HG02885 (cell line): Measurements from ENCODE around the gene MT1M.

Experiments used
- ATAC-seq: cut with Tn5 transposase; IDR thresholded peaks from one replicate; pipeline ENCODE4 v1.9.1; 2021; ENCODE audit warnings: mild to moderate bottlenecking; ENCODE audit not compliant: unreplicated experiment, poor library complexity

MT1M gene

DNA sequence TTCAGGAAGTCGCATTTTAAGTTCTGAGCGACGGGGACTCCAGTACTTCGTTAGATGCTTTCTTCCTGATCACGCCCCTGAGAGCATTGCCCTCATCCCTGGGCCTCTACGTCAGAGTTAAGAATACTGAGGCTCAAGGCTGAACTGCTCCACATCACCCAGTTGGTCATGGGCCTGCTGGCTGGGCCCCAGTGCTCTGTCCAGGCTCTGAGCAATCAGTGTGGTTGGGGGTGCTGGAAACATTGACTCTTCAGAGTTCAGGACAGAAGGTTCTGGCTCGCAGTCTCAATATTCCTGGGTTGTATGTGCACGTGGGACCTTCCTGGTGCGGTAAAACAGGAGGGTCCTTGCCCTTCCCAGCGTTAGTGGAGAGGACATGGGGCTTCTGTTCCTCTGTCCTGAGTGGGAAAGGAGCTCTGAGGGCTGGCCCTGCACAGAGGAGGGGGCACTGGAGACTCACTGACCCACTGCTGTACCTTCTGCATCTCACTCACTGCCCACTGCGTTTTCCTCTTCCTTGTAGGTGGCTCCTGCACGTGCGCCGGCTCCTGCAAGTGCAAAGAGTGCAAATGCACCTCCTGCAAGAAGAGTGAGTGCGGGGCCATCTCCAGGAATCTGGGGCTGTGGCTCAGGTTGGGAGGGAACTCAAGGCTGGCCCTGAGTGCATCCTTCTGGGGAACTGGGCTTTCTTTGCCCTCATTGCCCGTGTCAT lies 6.4 kb upstream of the MT1M start:
- ATAC-seq = no peak

DNA sequence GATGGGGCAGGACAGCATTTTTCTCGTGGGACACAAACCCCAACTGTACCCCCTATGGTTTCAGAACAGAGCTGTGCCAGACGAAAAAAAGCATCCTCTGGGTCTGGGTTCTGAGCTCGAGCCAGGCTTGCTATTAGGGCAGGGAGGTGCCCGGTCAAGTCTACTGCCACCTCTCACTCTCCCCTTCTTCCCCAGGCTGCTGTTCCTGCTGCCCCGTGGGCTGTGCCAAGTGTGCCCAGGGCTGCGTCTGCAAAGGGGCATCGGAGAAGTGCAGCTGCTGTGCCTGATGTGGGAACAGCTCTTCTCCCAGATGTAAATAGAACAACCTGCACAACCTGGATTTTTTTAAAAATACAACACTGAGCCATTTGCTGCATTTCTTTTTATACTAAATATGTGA lies 5.8 kb upstream of the MT1M start:
- no peak for ATAC-seq

DNA sequence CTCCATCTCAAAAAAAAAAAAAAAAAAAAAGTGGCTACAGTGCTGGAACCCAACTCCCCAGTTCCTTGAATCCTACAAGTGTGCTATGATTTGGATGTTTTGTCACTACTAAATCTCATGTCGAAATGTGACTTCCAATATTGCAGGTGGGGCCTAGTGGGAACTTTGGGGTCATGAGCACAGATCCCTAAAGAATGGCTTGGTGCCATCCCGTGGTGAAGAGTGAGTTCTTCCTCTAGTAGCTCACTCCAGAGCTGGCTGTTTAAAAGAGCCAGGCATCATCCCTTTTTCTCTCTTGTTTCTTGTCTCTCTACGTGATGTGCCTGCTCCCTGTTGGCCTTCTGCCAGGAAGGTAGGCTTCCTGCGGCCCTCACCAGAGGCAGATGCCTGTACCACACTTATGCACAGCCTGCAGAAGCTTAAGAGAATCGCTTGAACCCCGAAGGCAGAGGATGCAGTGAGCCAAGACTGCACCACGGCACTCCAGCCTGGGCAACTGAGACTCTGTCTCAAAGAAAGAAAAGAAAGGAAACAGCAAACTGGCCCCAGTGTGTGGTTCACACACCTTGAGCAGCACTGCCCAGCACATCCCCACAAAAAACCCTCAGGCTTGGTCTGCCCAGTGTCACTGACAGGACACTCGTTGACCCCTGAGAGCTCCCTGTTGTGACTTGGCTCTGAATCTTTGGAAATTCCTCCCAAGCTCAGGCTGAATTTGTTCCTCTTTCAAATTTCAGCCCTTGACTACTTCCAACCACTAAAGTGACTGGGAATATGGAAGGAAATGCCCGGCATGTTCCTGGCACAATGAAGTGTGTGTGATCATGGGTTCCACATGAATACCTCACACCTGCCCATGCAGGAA lies 3.7 kb upstream of the MT1M start:
- ATAC-seq = no peak

DNA sequence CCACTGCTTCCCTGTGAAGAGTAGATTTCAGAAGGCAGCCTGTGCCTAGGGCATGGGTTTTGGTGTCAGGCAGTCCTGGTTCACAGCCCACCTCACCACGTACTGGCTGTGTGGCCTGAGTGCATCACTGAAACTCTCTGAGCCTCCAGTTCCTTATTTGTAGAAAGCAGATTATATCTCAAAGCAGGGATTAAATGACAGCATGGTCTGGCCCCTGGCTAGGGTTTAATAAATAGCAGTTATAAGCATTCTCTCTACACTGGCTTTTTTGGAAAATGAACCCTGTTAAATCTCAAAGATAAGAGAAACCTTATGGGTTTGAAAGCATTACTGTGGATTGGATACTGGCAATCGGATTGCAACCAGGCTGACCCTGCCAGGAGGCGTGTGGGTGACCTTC lies 2.9 kb upstream of the MT1M start:
- no peak for ATAC-seq

DNA sequence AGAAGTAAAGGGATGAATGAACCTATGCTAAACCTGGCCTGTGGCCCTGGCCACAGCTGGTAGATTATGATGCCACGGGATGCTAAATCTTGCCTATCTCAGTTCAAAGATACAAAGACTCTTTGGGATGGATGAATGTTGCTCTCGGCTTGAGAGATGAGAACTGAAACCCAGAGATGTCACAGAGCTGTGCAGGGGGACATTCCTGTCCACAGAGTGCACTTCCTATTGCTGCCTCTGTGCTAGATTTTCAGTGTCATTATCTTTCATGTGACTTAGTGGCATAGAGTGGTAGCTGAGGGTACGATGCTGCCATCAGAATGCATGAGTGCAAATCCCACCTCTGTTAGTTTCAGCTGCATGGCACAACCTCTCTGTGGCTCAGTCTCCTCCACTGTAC lies 2.3 kb upstream of the MT1M start:
- ATAC-seq = peak; percentile 89

DNA sequence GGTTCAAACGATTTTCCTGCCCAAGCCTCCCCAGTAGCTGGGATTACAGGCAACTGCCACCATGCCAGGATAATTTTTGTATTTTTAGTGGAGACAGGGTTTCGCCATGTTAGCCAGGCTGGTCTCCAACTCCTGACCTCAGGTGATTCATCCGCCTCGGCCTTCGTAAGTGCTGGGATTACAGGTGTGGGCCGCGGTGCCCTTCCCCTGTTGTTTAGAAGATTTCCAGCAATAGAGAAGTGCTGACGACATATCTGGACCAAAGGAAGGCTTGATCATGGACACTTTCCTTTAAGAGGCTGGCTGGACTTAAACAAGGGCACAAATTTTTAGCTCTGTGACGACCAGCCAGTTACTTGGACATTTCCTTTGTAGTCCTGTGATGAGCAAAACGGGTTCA lies 1.3 kb upstream of the MT1M start:
- no peak for ATAC-seq

DNA sequence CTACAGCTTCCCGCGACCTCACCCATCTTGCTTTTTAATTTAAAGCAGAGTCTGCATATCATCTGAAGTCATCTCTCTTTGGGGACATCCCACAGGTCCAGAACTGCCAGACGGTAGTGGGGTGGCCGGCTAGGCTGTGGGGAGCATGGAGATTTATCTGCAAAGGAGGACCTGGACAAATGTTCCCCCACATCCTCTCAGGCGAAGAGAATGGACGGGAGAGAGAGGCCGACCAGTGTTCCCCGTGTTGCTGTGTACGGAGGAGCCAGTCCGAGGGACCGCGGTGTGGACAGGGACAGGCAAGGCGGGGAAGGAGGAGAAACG lies 665 bp upstream of the MT1M start:
- ATAC-seq = no peak

DNA sequence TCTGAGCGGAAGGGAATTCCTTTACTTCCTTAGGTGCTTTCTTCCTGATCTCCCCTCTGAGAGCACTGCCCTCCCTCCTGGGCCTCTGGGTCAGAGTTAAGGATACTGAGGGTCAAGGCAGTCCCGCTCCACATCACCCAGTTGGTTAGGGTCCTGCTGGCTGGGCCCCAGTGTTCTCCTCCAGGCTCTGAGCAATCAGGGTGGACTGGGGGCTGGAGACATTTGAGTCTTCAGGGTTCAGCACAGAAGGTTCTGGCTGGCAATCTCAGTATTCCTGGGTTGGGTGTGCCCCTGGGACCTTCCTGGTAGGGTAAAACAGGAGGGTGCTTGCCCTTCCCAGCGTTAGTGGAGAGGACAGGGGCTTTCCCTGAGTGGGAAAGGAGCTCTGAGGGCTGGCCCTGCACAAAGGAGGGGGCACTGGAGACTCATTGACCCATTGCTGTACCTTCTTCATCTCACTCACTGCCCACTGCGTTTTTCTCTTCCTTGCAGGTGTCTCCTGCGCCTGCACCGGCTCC lies 448 bp downstream of the MT1M start:
- no peak for ATAC-seq

DNA sequence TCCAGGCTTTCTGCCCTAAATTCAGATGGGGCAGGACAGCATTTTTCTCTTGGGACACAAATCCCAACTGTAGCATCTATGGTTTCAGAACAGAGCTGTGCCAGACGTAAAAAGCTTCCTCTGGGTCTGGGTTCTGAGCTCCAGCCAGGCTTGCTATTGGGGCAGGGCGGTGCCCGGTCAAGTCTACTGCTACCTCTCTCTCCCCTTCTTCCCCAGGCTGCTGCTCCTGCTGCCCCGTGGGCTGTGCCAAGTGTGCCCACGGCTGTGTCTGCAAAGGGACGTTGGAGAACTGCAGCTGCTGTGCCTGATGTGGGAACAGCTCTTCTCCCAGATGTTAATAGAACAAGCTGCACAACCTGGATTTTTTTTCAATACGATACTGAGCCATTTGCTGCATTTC lies 1.1 kb downstream of the MT1M start:
- ATAC-seq = no peak

DNA sequence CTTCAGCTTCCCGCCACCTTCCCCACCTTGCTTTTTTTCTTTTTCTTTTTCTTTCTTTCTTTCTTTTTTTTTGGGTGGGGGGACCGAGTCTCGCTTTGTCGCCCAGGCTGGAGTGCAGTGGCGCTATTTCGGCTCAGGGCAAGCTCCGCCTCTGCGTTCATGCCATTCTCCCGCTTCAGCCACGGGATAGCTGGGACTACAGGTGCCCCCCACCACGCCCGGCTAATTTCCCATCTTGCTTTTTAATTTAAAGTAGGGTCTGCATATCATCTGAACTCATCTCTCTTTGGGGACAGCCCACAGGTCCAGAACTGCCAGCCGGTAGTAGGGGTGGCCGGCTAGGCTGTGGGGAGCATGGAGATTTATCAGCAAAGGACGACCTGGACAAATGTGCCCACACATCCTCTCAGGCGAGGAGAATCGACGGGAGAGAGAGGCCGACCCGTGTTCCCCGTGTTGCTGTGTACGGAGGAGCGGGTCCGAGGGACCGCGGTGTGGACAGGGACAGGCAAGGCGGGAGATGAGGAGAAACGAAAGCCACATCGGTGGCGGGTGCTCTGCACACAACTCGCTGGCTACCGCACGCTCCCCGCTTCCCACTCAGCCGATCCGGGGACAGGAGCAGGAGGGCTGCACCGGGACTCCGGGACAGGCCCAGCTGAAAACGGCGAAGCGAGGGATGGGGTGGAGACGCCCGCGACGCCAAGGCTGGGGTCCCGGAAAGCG lies 2.4 kb downstream of the MT1M start:
- no peak for ATAC-seq

DNA sequence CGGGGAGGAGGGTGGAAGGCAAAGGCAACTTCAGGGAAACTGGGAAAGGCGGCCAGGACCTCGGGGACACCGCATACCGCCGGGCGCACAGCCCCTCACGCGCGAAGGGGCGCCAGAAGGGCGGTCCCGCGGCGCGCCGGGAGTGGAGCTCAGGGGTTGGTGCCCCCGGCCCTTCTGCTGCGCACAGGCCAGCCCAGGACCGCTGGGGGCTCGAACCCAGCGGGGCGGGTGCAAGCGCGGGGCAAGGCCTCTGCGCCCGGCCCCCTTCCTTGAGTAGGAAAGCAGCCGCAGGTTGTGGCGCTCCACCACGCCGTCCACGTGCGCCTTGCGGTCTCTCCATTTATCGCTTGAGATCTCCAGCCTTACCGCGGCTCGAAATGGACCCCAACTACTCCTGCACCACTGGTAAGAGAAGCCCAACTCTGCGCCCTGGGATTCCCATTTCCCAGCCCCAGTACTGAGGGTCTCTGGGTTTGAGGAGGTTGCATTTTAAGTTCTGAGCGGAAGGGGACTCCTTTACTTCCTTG lies 3.0 kb downstream of the MT1M start:
- no peak for ATAC-seq

DNA sequence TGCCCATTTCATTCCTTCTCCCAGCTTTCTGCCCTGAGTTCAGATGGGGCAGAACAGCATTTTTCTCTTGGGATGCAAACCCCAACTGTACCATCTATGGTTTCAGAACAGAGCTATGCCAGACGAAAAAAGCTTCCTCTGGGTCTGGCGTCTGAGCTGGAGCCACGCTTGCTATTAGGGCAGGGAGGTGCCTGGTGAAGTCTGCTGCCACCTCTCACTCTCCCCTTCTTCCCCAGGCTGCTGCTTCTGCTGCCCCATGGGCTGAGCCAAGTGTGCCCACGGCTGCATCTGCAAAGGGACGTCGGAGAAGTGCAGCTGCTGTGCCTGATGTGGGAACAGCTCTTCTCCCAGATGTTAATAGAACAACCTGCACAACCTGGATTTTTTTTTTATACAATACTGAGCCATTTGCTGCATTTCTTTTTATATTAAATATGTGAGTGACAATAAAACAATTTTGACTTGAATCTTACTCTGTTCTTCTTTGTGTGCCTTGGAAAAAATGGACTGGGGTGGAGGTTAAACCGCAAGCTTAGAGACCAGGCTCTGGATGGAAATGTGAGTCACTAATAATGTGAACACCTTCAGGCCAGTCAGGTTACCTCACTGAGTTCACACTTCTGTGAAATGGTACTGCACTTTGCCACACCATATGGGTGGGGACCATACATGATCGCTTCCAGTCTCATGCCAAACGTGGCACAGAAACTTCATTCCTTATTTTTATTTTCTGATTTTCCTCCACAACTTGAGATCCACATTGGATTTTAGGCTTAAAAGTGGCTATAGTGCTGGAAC lies 4.4 kb downstream of the MT1M start:
- no peak for ATAC-seq

DNA sequence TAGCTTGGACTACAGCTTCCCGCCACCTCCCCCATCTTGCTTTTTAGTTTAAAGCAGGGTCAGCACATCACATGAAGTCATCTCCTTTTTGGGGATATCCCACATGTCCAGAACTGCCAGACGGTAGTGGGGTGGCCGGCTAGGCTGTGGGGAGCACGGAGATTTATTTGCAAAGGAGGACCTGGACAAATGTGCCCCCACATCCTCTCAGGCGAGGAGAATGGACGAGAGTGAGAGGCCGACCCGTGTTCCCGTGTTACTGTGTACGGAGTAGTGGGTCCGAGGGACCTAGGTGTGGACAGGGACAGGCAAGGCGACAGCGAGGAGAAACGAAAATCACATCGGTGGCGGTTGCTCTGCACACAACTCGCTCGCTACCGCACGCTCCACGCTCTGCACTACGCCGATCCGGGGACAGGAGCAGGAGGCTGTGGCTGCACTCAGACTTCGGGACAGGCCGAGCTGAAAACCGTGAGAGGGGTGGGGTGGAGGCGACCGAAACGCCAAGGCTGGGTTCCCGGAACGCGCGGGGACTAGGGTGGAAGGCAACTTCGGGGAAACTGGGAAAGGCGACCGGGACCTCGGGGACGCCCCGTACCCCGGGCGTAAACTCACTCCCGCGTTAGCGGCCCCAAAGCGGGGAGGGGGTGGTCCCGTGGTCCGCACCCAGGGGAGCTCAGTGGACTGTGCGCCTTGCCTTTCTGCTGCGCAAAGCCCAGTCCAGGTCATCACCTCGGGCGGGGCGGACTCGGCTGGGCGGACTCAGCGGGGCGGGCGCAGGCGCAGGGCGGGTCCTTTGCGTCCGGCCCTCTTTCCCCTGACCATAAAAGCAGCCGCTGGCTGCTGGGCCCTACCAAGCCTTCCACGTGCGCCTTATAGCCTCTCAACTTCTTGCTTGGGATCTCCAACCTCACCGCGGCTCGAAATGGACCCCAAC lies 5.6 kb downstream of the MT1M start, which contains the start of gene MT1A:
Gene MT1A (plus strand): TSS at position 853 of the 937 bp plus-strand sequence. CDS start 73 bp downstream, at position 926.
- no peak for ATAC-seq

DNA sequence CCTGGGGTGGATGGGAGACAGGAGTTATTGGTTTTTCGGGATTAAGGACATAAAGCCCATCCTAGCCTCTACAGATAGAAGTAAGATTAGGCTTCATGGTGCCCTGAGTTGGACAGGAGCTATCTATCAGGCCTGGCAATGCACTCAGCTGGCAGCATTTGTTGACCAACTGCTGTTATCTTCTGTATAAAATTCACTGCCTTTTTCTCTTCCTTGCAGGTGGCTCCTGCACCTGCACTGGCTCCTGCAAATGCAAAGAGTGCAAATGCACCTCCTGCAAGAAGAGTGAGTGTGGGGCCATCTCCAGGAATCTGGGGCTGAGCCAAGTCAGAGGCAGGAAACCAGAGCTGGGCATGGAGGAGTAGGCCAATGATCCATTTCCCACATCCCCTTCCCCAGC lies 6.6 kb downstream of the MT1M start:
- no peak for ATAC-seq

DNA sequence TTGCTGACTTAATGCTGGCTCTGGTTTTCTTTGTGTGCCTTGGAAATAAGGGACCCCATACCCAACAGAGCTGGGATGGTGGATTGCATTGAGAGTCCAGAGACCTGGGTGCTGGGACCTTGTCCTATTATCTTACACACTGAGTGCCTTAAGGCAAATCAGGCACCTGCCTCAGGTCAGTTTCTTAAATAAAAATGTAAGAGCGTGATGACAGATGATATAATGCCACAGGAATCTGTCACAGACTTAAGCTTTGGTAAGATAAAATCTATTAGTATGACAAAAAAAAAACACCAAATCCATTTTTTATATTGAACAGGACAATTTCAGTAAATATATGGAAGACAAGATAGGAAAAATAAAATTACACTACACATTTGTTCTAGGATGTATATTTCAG lies 7.6 kb downstream of the MT1M start:
- ATAC-seq = no peak

DNA sequence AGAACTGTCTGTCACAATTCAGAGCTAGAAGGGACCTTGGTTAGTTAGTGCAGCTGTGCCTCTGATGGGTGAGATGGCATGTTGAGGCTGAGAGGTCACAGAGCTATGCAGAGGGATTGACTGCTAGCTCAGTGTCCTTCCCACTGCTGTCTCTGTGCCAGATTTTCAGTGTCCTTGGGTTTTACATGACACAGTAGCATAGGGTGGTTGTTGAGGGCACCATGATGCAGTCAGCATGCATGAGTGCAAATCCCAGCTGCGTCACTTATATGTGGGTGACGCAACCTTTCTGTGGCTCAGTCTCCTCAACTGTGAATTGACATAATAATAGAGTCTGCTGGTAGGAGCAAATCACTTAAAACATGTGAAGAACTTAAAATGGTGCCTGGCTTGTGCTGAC lies 8.7 kb downstream of the MT1M start:
- no peak for ATAC-seq

DNA sequence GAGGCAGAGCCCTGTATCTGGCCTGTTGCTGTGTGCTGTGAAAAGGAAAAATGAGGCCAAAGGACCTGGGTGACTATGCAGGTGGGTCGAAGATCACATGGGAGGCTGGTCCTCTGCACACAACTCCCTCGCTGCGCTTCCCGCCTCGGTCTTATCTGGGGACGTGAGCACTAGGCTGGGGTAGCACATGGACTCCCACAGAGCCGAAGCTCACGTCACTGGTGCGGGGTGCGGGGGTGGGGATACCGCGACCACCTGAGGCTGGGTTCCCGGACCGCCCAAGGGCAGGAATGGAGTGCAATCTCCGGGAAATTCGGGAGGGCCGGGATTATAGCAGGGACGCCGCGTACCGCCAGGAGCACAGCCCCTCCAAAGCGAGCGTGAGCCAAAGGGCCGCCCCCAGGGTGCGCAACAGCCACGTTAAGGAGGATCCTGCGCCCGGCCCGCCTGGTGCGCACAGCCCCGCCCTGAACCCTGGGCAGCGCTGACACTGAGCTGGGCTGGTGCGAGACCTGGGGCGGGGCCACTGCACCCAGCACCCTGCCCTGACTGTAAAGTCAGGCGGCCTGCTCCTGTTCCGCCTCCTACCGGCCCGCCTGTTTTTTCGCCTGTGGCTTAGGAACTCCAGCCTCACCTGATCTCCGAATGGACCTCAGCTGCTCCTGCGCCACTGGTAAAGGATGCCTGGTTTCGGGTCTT lies 10.8 kb downstream of the MT1M start:
- ATAC-seq = no peak

DNA sequence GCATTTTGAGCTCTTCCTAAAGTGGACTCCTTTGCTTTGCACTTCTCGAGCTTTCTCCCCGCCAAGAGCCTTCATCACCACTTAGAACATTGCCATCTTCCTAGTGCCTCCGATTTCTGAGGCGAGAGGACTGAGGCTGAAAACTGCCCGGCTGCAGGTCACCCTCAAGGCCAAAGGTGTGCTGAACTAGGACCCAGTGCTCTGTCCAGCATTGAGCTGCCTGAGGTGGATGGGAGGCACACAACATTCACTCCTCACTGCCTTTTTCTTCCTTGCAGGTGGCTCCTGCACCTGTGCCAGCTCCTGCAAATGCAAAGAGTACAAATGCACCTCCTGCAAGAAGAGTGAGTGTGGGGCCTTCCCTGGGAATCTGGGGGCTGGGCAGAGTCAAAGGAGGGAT lies 11.4 kb downstream of the MT1M start:
- no peak for ATAC-seq
